Esophagus squamous epithelium (tissue), 5 donors: ENCODE measurements around the gene TEAD1. TPM values are rescaled to one million over a fixed set of nuclear protein-coding genes. Genes with fewer than 3 reads are reported as not detected.

Experiments used
- DNase-seq: peaks from one replicate; lab custom pipeline; 2025; lab: John Stamatoyannopoulos, UW
- H3K27ac ChIP-seq, 4 donors: fragments of 200-600 bp; sonication (generic); one replicate each; pipeline ENCODE4 v1.5.1; 2016 to 2019; ENCODE audit warnings: mild to moderate bottlenecking in 1 of 4
- H3K27me3 ChIP-seq, 4 donors: fragments of 200-600 bp; sonication (generic); 1 replicate in 3 of 4; 2 replicates in 1 of 4; pipeline versions ENCODE4 v1.5.1 to v1.6.0; 2017 to 2021; ENCODE audit warnings: antibody characterized with exemption in 1 of 4
- H3K36me3 ChIP-seq, 3 donors: fragments of 200-600 bp; sonication (generic); one replicate each; pipeline ENCODE4 v1.5.1; 2016 to 2019
- H3K4me1 ChIP-seq, 3 donors: fragments of 200-600 bp; sonication (generic); one replicate each; pipeline ENCODE4 v1.5.1; 2017 to 2019
- H3K4me3 ChIP-seq, 4 donors: fragments of 200-600 bp; sonication (generic); 1 replicate in 3 of 4; 2 replicates in 1 of 4; pipeline ENCODE4 v1.5.1; 2016 to 2019; ENCODE audit warnings: mild to moderate bottlenecking in 2 of 4, moderate library complexity in 1 of 4
- H3K9me3 ChIP-seq, 3 donors: fragments of 200-600 bp; sonication (generic); one replicate each; pipeline ENCODE4 v1.5.1; 2016 to 2019
- CTCF ChIP-seq, 6 experiments: fragments of 450-650 bp in 4 of 6; fragments of 200-600 bp in 2 of 6; sonication (generic) in 2 of 6; IDR thresholded peaks; one replicate each; pipeline ENCODE4 v1.5.1; 2016 to 2019; ENCODE audit warnings: antibody characterized with exemption in 6 of 6, mild to moderate bottlenecking in 4 of 6, moderate library complexity in 4 of 6
- POLR2A ChIP-seq, 4 donors: fragments of 450-650 bp; IDR thresholded peaks; one replicate each; pipeline ENCODE4 v1.6.1; 2017; ENCODE audit warnings: antibody characterized with exemption in 4 of 4, mild to moderate bottlenecking in 4 of 4, moderate library complexity in 3 of 4
- WGBS, 2 donors: methylation state at CpG; one replicate each; pipeline ENCODE4 v1.1.5; 2018; 5-methylcytosine and 5-hydroxymethylcytosine counted together
- intact Hi-C: fragments of 100-400 bp; cut with DNase I; formaldehyde crosslinking; loops from one replicate; pipeline ENCODE4 v1.15.0; 2022
- total RNA-seq, 4 donors: library from RNA; depleted of rRNA; stranded (reverse); fragments of >200 nt; gene quantifications; one replicate each; pipeline ENCODE4 v1.1.0, GENCODE V29; 2016
- donor health status: DM: yes; HTN: yes; CAD: no.

TEAD1 gene
- total RNA-seq, 4 donors from 2014 or later, result 33.3 to 75.2 (median 49.8) TPM

- intact Hi-C loops, result no loop called here
- 16 to 29% methylated on average over 10 to 14 of the region's 14 CpGs for WGBS, 2 donors
- Histone ChIP-seq H3K9me3 (no peaks in the 10 kb centered on the region), H3K27me3 (no peaks in the 10 kb centered on the region), H3K36me3 (no peaks in the 10 kb centered on the region), H3K4me3 (peak overlapping the region in 2 of 4 donors; percentile 8 to 29), H3K4me1 (peaks cover 27 to 88% (median 34%) of the 10 kb centered on the region in 3 donors), H3K27ac (peak overlapping the region; percentile 80 to 92 (median 88))
- TF ChIP-seq POLR2A (IDR thresholded peaks at IDR 0.05) (no peak), CTCF (IDR thresholded peaks at IDR 0.05) (no peak)
- DNase-seq, result peak; percentile 3
Observed at GRCh38 chr11:12724301-12725054, 50.3 kb downstream of the TEAD1 start.

DNA sequence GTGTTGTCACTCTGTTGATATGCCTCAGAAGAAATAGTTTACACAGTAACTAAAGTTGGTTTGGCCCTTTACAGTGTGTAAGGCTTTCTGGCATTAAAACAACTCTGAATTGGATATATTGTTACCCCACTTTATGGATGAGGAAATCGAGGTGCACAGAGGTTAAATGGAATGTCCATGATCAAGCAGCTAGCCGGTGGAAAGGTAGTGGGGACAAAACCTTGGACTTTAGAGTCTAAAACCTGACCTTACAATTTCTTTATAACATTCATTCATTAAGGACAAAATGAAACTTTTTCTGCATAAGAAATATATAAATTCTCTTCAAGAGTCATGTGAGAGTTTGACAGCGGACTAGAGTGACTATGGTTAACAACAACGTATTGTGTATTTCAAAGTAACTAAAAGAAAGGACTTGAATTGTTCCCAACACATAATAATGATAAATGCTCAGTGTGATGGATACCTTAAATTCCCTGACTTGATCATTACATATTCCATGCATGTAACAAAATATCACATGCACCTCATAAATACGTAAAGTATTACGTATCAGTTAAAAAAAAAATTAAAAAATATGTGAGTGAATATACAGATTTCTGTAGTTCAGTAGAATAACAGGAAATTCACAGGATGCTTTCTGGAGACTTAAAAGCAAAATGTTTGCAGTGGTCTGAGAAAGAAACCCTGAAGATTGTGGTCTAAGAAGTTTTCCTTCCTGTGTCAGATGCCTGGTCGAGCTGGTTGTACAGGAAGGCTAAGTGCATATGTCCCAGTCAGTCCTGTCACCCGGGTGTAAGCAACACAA lies 51.0 kb downstream of the TEAD1 start:
- Histone ChIP-seq H3K27ac (peak overlapping the region; percentile 80 to 92 (median 88)), H3K27me3 (no peaks in the 10 kb centered on the region), H3K4me1 (peaks cover 27 to 85% (median 34%) of the 10 kb centered on the region in 3 donors), H3K36me3 (no peaks in the 10 kb centered on the region), H3K9me3 (no peaks in the 10 kb centered on the region), H3K4me3 (no peak overlapping the region)
- TF ChIP-seq POLR2A (IDR thresholded peaks at IDR 0.05) (no peak), CTCF (IDR thresholded peaks at IDR 0.05) (no peak)
- intact Hi-C loops, result no loop called here
- WGBS, 2 donors, result 58 to 63% methylated on average over 8 of the region's 8 CpGs
- no peak for DNase-seq

GRCh38 chr11:12725863-12726682 lies 51.9 kb downstream of the TEAD1 start:
- intact Hi-C loops, result no loop called here

DNA sequence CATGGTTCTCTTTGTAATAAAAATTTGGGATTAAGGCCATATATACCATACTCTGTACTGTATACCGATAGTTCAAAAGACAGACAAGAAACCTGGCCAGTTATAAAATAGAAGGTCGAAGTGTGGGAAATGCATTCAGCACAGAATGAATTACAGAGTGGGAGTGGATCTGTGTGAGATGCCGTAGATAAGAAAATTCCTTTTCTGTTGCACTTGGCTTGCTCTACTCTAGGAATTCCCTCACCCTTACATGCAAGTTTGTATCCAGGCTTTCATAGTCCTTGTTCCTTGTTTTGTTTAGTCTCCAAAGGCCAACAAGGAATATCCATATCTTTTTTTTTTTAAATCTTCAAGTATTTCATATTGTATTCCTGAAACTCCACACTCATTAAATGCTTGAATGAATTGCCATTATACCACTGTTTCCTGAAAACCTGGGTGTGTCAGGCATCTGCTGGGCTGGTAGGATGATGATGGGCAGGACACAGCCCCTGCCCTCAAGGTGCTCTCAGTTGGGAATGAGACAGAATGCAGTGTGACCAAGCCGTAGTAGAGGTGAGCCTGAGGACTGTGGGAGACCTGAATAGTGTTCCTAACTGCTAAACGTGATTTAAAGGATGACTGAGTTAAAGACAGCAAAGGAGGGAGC lies 53.5 kb downstream of the TEAD1 start:
- no peak overlapping the region for H3K27ac ChIP-seq

More at GRCh38 chr11:12725863-12726682, 51.9 kb downstream of the TEAD1 start:
- peak overlapping the region; percentile 10 to 92 (median 86) for H3K27ac ChIP-seq
- TF ChIP-seq POLR2A (IDR thresholded peaks at IDR 0.05) (no peak), CTCF (IDR thresholded peaks at IDR 0.05) (no peak)
- H3K4me1 ChIP-seq, result peaks cover 27 to 77% (median 34%) of the 10 kb centered on the region in 3 donors
- no peak for DNase-seq
- H3K4me3 ChIP-seq, result no peak overlapping the region
- no peaks in the 10 kb centered on the region for H3K36me3 ChIP-seq
- H3K9me3 ChIP-seq, result no peaks in the 10 kb centered on the region
- 58 to 63% methylated on average over 8 of the region's 8 CpGs for WGBS, 2 donors
- H3K27me3 ChIP-seq, result no peaks in the 10 kb centered on the region

More for the DNA sequence above, 53.5 kb downstream of the TEAD1 start:
- H3K4me1 ChIP-seq, result peaks cover 26 to 61% (median 27%) of the 10 kb centered on the region in 3 donors
- no peaks in the 10 kb centered on the region for H3K27me3 ChIP-seq
- intact Hi-C loops, result no loop called here
- no peaks in the 10 kb centered on the region for H3K9me3 ChIP-seq
- WGBS, 2 donors, result 55 to 78% methylated on average over 4 to 5 of the region's 5 CpGs
- no peak for TF ChIP-seq POLR2A (IDR thresholded peaks at IDR 0.05)
- no peak for TF ChIP-seq CTCF (IDR thresholded peaks at IDR 0.05)
- no peak overlapping the region for H3K4me3 ChIP-seq
- no peak for DNase-seq
- no peaks in the 10 kb centered on the region for H3K36me3 ChIP-seq
